Gastrocnemius medialis (tissue), 4 donors: ENCODE data around the gene CCDC177. TPM values are rescaled to one million over a fixed set of nuclear protein-coding genes. Genes with fewer than 3 reads are reported as not detected.
"Not testable (repeated sequence)": the region's sequence is repeated elsewhere in the genome, so short reads cannot be mapped to it uniquely, and the experiment has no call there.

ENCODE experiments used
- ATAC-seq, 2 donors: fragments of 150-250 bp; one replicate each; pipeline ENCODE4 v1.9.1; 2016
- DNase-seq, 2 donors: peaks; one replicate each; pipeline ENCODE4 v3.0.0-alpha.2; 2019
- H3K27ac ChIP-seq, 4 donors: fragments of 200-600 bp; sonication (generic); 1 replicate in 1 of 4; 2 replicates in 3 of 4; pipeline ENCODE4 v1.5.1; 2016 to 2018; ENCODE audit warnings: mild to moderate bottlenecking in 2 of 4, moderate library complexity in 1 of 4
- H3K27me3 ChIP-seq, 3 donors: fragments of 200-600 bp; sonication (generic) in 2 of 3; 1 replicate in 1 of 3; 2 replicates in 2 of 3; pipeline versions ENCODE4 v1.5.1 to v1.6.0; 2016 to 2019; ENCODE audit warnings: mild to moderate bottlenecking in 1 of 3, moderate library complexity in 1 of 3
- H3K36me3 ChIP-seq, 2 donors: fragments of 200-600 bp; sonication (generic) in 1 of 2; one replicate each; pipeline ENCODE4 v1.5.1; 2017 to 2018
- H3K4me1 ChIP-seq, 2 donors: fragments of 200-600 bp; sonication (generic) in 1 of 2; one replicate each; pipeline ENCODE4 v1.5.1; 2016 to 2017; ENCODE audit warnings: mild to moderate bottlenecking in 2 of 2
- H3K4me3 ChIP-seq, 4 donors: fragments of 200-600 bp; sonication (generic) in 3 of 4; 1 replicate in 1 of 4; 2 replicates in 3 of 4; pipeline ENCODE4 v1.5.1; 2016 to 2019; ENCODE audit warnings: mild to moderate bottlenecking in 2 of 4
- H3K9me3 ChIP-seq, 3 donors: fragments of 200-600 bp; sonication (generic) in 2 of 3; 1 replicate in 1 of 3; 2 replicates in 2 of 3; pipeline ENCODE4 v1.5.1; 2016 to 2019
- CTCF ChIP-seq, 5 experiments: fragments of 450-650 bp in 3 of 5; fragments of 200-600 bp in 2 of 5; sonication (generic) in 2 of 5; IDR thresholded peaks in 4 of 5; conservative IDR thresholded peaks in 1 of 5; 1 replicate in 4 of 5; 2 replicates in 1 of 5; pipeline ENCODE4 v1.5.1; 2016 to 2019; ENCODE audit warnings: antibody characterized with exemption in 5 of 5, mild to moderate bottlenecking in 3 of 5, moderate library complexity in 3 of 5
- POLR2A ChIP-seq, 2 donors: fragments of 450-650 bp; IDR thresholded peaks; one replicate each; pipeline ENCODE4 v1.6.1; 2017; ENCODE audit warnings: antibody characterized with exemption in 2 of 2, mild to moderate bottlenecking in 2 of 2, moderate library complexity in 2 of 2
- in situ Hi-C, 4 donors: fragments of 200-750 bp; cut with MboI; loops; one replicate each; pipeline versions ENCODE4 v1.15.0 to v1.8.0; 2017; ENCODE audit warnings: low sequenced_read_pairs in 4 of 4
- intact Hi-C: fragments of 100-400 bp; cut with DNase I; formaldehyde crosslinking; loops from one replicate; pipeline ENCODE4 v1.15.1; 2023; ENCODE audit warnings: low total_unique reads
- total RNA-seq, 4 donors: library from RNA; depleted of rRNA; stranded (reverse); fragments of >200 nt; gene quantifications; one replicate each; pipeline versions ENCODE4 v1.1.0 to v1.2.3, GENCODE V29; 2016

Gene CCDC177
- total RNA-seq, 4 donors from 2014 or later, result not detected

DNA sequence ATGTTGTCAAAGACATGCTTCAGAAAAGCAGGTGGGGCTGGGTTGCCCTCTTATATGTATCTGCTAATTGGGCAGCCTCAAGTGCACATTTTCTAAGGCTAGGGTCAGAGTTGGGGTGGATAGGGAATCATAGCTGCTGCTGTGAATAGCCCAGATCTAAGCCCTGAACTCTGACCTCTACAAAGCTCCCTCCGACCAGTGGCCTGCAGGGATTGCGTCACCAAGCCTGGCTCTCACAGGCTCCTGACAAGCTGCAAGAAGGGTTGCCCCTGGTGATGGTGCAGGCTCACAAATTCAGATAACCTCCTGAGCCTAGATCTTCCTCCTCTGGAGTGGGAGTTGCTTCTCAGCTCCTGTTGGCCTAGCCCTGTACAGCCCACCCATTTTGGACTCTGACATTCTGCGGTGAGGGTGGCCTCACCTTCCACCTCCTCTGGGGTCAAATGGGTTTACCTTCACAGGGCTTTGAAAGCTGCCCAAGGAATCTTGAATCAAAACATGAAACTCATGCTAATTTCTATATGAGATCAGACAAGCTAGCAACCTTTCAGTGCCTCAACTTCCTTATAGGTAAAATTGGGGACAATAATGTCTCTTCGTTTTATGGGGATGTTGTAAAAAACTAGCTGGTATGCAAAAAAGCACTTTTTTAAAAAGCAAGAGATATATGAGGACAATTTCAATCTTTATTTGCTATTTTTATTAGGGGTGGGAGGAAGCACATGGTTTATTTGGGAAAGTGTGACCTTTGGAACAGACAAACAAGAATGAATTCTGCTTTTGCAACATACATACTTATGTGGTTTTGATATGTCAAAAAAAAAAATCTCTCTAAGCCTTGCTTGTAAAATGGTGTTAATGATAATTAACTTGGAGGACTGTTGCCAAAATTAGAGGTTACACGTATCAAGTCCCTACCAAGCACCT, 31.9 kb upstream of the CCDC177 start:
- ATAC-seq (no peak), DNase-seq (no peak)
- no peak overlapping the region for H3K4me3 ChIP-seq
- H3K4me1 ChIP-seq, result peaks cover 10 to 11% of the 10 kb centered on the region in 2 donors
- TF ChIP-seq POLR2A (IDR thresholded peaks at IDR 0.05) (no peak), CTCF (IDR thresholded peaks at IDR 0.05 in 4 of 5, conservative IDR thresholded peaks at IDR 0.05 in 1 of 5) (no peak)
- no peaks in the 10 kb centered on the region for H3K36me3 ChIP-seq
- H3K27ac ChIP-seq, result no peak overlapping the region
- no peaks in the 10 kb centered on the region for H3K27me3 ChIP-seq
- intact Hi-C loops (no loop called here), in situ Hi-C loops (loop anchor here in 2 of 4 donors (5.0 to 10.0 kb wide), 2 partner anchors 118 to 121 kb away; no protein-coding TSS in a partner anchor)
- H3K9me3 ChIP-seq, result no peaks in the 10 kb centered on the region

- ATAC-seq, result no peak
- H3K36me3 ChIP-seq, result no peaks in the 10 kb centered on the region
- peaks cover 8 to 9% of the 10 kb centered on the region in 2 donors for H3K4me1 ChIP-seq
- DNase-seq, result no peak
- in situ Hi-C loops, result loop anchor here in 2 of 4 donors (5.0 to 10.0 kb wide), 2 partner anchors 119 to 122 kb away; no protein-coding TSS in a partner anchor
- no peak for TF ChIP-seq CTCF (IDR thresholded peaks at IDR 0.05 in 4 of 5, conservative IDR thresholded peaks at IDR 0.05 in 1 of 5)
- no peak for TF ChIP-seq POLR2A (IDR thresholded peaks at IDR 0.05)
- H3K27me3 ChIP-seq, result no peaks in the 10 kb centered on the region
- intact Hi-C loops, result no loop called here
- H3K9me3 ChIP-seq, result no peaks in the 10 kb centered on the region
- no peak overlapping the region for H3K4me3 ChIP-seq
- H3K27ac ChIP-seq, result no peak overlapping the region
These were observed 31.1 kb upstream of the CCDC177 start for GRCh38 chr14:69605738-69606137.

DNA sequence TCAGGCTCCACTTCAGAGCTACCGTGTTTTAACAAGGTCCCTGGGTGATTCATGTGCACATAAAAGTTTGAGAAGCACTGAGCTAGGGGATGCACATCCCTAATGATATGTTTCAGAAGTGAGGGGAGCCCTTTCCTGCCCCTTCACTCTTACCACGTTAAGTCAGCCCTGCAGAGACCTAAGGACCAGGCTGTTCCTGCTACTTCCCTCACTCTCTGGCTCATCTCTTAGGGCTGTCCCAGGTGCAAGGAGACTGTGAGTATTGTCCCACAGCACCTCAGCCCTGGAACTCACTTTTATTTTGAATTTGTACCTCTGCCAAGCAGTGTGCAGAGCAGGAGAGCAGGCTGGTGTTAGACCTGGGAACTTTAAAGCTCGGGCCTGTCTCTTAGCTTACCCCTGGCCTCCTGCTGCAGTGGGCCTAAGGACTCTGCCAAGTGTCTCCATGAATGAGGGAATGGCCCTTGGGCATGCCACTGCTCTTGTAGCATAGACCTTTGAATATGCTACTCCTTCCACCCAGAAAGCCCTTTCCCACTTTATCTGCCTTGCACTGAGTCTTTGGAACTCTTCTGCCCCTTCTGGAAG, 25.7 kb upstream of the CCDC177 start:
- intact Hi-C loops (no loop called here), in situ Hi-C loops (loop anchor here in 1 of 4 donors (10.0 kb wide), 1 partner anchor 124 kb away; no protein-coding TSS in a partner anchor)
- H3K4me3 ChIP-seq, result no peak overlapping the region
- H3K36me3 ChIP-seq, result no peaks in the 10 kb centered on the region
- ATAC-seq (no peak), DNase-seq (no peak)
- TF ChIP-seq CTCF (IDR thresholded peaks at IDR 0.05 in 4 of 5, conservative IDR thresholded peaks at IDR 0.05 in 1 of 5) (no peak), POLR2A (IDR thresholded peaks at IDR 0.05) (no peak)
- H3K4me1 ChIP-seq, result no peaks in the 10 kb centered on the region
- H3K27ac ChIP-seq, result no peak overlapping the region
- no peaks in the 10 kb centered on the region for H3K27me3 ChIP-seq
- H3K9me3 ChIP-seq, result no peaks in the 10 kb centered on the region

DNA sequence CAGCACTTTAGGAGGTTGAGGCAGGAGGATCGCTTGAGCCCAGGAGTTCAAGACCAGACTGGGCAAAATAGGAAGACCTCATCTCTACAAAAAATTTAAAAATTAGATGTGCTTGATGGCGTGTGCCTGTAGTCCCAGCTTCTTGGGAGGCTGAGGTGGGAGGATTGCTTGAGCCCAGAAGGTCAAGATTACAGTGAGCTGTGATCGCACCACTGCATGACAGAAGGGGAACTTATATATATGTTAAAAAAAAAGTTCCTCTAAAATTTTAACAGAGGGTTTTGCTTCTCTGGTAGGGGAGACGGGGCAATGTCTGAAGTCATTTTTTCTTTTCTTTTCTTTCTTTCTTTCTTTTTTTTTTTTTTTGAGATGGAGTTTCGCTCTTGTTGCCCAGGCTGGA, 24.8 kb upstream of the CCDC177 start:
- in situ Hi-C loops, H3K4me3 ChIP-seq, H3K4me1 ChIP-seq, H3K9me3 ChIP-seq, ATAC-seq, H3K27me3 ChIP-seq, DNase-seq, H3K36me3 ChIP-seq, intact Hi-C loops, H3K27ac ChIP-seq: not testable (repeated sequence)

DNA sequence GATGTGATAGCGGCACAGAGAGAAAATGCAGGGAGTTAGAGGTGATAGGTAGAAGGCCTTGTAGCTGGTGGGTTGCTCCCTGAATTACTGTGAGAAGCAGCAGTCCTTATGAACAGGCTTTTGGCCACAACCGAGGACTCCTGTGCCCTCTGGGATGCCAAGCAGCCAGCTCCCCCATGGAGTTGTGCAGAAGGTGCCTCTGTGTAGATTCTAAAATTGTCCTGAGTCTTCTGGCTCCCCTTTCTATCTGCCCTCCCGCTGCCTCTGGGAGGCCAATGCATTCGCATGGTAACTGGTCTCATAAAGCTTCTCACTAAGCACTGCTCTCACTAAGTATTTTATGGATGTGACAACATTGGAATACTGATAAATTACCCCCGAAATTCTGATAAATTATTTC, 20.7 kb upstream of the CCDC177 start:
- H3K4me1 ChIP-seq, result no peaks in the 10 kb centered on the region
- H3K4me3 ChIP-seq, result no peak overlapping the region
- intact Hi-C loops, result no loop called here
- in situ Hi-C loops, result no loop called here
- no peaks in the 10 kb centered on the region for H3K9me3 ChIP-seq
- DNase-seq (no peak), ATAC-seq (no peak)
- no peaks in the 10 kb centered on the region for H3K27me3 ChIP-seq
- H3K27ac ChIP-seq, result no peak overlapping the region
- TF ChIP-seq CTCF (IDR thresholded peaks at IDR 0.05 in 4 of 5, conservative IDR thresholded peaks at IDR 0.05 in 1 of 5) (no peak), POLR2A (IDR thresholded peaks at IDR 0.05) (no peak)
- H3K36me3 ChIP-seq, result no peaks in the 10 kb centered on the region
